LoVo (cell line): ENCODE results near the gene MCOLN1.

Experiments
- DNase-seq: peaks from one replicate; pipeline ENCODE4 v3.0.0-alpha.2; 2016; ENCODE audit warnings: low spot score

Gene MCOLN1

GRCh38 chr19:7522072-7522922 is at the start of gene MCOLN1:
Gene MCOLN1, plus strand, starts transcription at chr19:7522624. Its CDS starts 127 bp downstream, at chr19:7522751.
- DNase-seq = peak; percentile 98

DNA sequence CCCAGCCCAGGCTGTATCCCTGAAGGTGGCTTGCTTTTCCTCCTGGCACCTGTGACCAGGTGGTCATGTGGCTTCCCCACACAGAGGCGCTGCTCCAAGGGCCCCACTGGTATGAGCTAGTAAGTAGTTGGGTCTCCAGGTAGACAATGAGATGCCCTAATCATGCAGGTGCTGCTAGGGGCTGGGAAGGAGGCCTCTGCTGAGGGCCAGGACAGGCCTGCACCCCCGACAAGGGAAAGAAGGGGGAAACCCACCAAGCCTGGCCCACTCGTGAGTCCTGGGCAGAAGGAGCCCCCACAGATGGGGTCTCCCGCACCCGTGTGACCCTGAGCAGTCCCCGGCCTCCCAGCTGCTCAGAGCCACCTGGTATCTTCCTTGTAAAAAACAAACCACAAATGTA is 46.8 kb upstream of the MCOLN1 start:
- DNase-seq = no peak

DNA sequence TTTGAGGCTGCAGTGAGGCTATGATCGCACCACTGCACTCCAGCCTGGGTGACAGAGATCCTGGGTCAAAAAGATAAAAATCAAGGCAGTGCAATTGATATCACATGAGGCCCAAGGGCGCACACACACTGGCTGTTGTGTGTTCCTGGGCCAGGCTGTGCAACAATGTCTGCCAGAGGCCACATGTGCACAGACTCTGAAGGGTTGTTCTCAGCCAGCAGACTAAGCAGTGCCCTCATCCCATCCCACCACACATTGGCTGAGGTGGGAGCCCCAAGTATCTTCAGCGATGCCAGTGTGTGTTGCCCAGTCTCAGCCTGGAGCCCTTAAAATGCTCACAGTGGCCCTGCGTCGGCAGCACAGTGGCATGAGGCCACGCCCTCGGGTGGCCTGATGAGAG is 46.2 kb upstream of the MCOLN1 start:
- no peak for DNase-seq

- no peak for DNase-seq
Observed at GRCh38 chr19:7476777-7477494, 45.5 kb upstream of the MCOLN1 start.

DNA sequence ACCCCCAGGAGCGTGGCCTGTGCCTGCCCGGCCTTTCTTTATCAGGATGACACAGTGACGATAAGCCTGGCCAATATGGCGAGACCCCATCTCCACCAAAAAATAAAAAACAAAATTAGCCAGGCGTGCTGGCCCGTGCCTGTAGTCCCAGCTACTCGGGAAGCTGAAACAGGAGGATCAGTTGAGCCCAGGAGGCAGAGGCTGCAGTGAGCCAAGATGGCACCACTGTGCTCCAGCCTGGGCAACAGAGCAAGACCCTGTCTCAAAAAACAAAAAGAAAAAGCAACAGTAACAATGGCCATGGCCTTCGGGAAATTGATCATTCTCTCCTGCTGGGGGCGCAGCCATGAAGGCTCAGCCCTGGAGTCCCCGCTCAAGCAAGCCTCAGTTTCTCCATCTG is 44.7 kb upstream of the MCOLN1 start:
- DNase-seq = no peak

- no peak for DNase-seq
Observed at GRCh38 chr19:7478173-7478842, 44.1 kb upstream of the MCOLN1 start.

- no peak for DNase-seq
Observed at GRCh38 chr19:7478843-7479227, 43.6 kb upstream of the MCOLN1 start.

- DNase-seq = no peak
Observed at GRCh38 chr19:7480222-7480969, 42.0 kb upstream of the MCOLN1 start.

DNA sequence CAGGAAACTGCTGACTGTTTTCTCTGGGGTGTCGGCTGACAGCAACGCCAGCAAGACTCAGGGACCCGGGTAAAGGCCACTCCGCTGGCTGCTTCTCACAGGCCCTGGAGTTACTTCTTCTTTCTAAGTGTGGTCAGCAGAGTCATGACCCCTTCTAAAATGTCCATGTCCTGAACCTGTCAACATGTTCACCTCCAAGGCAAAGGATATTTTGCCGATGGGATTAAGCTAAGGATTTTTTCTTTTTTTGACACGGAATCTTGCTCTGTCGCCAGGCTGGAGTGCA is 41.5 kb upstream of the MCOLN1 start:
- no peak for DNase-seq

DNA sequence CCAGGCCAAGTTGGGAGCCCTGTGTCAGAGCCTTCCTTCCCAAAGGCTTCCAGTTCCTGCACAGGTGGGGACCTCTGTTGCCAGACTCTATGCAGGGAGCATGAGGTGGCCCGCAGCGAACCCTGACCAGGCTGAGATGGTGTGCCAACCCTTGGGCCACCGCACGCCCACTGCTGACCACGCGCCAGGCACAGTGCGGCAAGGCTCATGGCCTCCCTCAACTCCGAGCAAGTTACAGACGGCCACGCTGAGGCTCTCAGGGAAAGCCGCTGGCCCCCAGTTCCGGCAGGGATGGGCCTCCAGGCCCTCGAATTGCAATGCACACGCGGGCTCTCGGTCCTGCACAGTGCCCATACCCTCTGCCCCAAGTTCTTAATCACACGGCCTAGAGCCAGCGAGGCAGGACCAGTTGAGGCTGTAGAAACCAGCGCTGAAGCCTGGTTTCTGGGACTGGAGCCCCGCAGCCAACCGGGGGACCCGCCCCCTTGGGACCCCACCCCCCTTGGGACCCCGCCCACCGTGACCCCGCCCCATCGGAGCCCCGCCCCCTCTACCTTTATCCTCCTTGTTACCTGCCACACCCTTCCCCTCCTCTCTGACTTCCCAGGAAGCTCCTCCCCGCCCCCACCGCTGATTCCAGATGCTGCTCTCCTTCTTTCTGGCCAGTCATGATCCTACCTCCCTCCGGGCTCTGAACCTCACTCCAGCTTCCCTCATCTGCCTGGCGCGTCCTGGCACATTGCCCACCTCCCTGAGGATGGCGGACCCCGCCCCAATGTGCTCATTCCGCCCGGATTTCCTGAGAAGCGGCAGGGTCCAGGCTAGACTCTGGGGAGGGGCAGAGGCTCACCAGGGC is 39.6 kb upstream of the MCOLN1 start:
- DNase-seq = no peak

DNA sequence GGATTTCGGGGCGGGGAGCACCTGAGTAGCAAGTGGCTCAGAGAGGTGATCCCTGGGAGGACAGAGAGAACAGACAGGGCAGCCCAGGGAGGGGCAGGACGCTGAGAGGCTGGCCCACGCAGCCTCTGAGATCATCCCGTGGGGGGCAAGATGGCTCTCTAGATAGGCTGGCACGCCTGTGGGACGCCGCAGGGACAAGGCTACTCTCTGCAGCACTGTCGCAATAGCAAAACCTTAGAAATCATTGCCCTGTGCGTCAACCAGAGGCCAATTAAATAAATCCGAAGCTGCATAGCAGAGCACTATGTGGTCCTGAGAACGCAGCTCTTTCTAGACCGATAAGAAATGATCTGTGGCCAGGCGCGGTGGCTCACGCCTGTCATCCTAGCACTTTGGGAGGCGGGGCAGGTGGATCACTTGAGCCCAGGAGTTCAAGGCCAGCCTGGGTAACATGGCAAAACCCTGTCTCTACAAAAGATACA is 38.7 kb upstream of the MCOLN1 start:
- DNase-seq = no peak

DNA sequence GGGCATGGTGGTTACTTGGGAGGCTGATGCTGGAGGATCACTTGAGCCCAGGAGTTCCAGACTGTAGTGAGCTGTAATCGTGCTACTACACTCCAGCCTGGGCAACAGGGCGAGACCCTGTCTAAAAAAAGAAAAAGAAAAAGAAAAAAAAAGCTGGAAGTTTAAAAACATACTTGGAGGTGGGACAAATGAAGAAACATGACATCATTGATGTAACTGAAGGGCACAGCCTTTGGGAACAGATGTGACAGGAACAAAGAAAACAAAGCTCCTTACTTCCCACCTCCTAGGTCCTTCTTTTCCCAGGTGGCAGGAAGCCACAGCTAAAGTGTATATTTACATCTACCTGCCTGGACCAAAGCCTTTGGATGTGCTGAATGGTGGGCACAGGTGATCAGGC is 35.5 kb upstream of the MCOLN1 start:
- no peak for DNase-seq

- DNase-seq = peak; percentile 88
Observed at GRCh38 chr19:7488736-7489353, 33.6 kb upstream of the MCOLN1 start, which contains the start of gene PEX11G. Gene PEX11G, minus strand, starts transcription at chr19:7489035. Its CDS starts 25 bp downstream, at chr19:7489010.

- DNase-seq = peak; percentile 70
Observed at GRCh38 chr19:7489609-7490044, 32.8 kb upstream of the MCOLN1 start.

DNA sequence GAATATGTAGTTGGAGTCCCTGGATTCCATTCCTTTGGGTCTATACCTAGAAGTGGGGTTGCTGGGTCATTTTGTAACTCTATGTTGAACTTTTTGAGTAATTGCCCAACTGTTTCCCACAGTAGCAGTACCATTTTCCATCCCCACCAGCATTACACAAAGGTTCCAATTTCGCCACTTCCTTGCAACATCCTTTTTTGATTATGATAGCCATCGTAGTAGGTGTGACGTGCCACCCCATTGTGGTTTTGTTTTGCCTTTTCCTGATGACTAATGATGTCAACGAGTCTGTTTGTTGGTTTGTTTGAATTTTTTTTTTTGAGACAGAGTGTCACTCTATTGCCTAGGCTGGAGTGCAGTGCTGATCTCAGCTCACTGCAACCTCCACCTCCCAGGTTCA is 30.3 kb upstream of the MCOLN1 start:
- DNase-seq = no peak

DNA sequence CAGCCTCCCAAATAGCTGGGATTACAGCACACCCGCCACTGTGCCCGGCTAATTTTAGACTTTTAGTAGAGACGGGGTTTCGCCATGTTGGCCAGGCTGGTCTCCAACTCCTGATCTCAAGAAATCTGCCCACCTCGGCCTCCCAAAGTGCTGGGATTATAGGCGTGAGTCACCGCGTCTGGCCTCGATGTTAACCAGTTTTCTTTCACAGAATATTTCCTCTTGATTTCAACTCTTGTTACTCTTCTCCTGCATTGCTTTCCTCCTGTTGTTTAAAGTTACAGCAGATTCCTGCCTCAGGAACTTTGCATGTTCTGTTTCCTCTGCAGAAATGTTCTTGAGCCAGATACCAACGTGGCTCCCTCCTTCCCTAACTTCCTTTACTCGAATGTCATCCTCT is 29.9 kb upstream of the MCOLN1 start:
- DNase-seq = no peak

DNA sequence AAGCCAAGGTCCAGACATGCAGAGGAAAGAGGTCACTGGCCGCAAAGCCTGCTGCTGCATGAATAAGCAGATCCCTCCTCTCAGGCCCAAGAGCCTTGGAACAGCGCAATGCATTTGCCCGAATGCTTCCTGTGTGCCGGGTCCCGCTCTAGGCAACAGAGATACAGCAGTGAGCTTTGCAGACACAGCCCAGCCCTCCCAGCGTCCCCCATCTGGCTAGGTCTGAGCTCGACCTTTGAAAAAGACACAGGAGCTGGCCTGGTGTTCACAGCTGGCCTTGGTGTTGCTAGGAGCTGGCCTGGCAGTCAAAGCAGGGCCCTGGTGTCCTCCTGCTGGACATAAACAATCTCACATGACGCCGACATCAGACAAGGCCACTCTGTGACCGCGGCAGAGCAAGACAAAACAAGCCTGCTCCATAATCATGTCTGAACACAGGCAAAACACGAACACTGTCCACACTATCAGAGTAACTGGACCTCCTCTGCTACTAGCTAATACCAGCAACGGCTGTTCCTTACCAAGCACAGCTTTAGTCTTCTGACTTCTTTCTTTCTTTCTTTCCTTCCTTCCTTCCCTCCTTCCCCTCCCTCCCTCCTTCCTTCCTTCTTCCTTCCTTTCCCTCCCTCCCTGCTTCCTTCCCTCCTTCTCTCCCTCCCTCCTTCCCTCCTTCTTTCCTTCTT is 27.9 kb upstream of the MCOLN1 start:
- DNase-seq = no peak

GRCh38 chr19:7497292-7497691 is 25.1 kb upstream of the MCOLN1 start:
- no peak for DNase-seq

GRCh38 chr19:7500811-7501450 is 21.5 kb upstream of the MCOLN1 start:
- DNase-seq = peak; percentile 38

DNA sequence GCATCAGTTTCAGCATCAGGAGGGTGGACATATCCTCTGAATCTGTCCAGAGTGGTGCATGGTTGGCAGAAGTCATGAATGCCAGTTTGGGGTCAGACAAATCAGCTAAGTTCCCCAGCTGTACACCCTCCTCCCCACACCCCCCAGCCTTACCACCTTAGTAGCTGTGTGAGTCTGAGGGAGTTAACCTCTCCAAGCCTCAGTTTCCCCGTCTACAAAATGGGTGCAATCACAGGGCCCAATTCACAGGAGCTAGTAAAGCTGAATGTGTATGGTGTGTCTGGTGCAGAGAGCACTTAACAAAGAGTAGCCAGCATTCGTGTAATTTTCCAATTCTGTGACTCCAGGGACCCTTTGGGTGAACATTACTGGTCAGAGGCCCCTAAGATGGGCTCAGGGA is 19.9 kb upstream of the MCOLN1 start:
- no peak for DNase-seq
